Liver (tissue), 9 donors: ENCODE measurements around the gene HCFC1. TPM values are rescaled to one million over a fixed set of nuclear protein-coding genes. Genes with fewer than 3 reads are reported as not detected.

Experiments
- DNase-seq: peaks from one replicate; pipeline ENCODE4 v3.0.0-alpha.2; 2017; ENCODE audit warnings: low spot score
- H3K27ac ChIP-seq, 2 donors: one replicate each; pipeline ENCODE4 v1.7.0; 2013; ENCODE audit warnings: inconsistent platforms in 2 of 2, low read length in 2 of 2, control low read depth in 1 of 2, low read depth in 1 of 2, mild to moderate bottlenecking in 1 of 2
- H3K27me3 ChIP-seq, 4 donors: one replicate each; pipeline versions ENCODE4 v1.6.1 to v1.7.0; 2013; ENCODE audit warnings: low read length in 3 of 4, inconsistent platforms in 1 of 4, mild to moderate bottlenecking in 1 of 4, moderate library complexity in 1 of 4; ENCODE audit not compliant: control insufficient read depth in 4 of 4, insufficient read depth in 4 of 4
- H3K36me3 ChIP-seq, 4 donors: one replicate each; pipeline versions ENCODE4 v1.6.1 to v1.7.0; 2013; ENCODE audit warnings: low read length in 3 of 4, mild to moderate bottlenecking in 3 of 4, low read depth in 1 of 4, moderate library complexity in 1 of 4; ENCODE audit not compliant: control insufficient read depth in 4 of 4, insufficient read depth in 3 of 4
- H3K4me1 ChIP-seq, 4 donors: one replicate each; pipeline versions ENCODE4 v1.6.1 to v1.7.0; 2013; ENCODE audit warnings: low read length in 3 of 4, mild to moderate bottlenecking in 3 of 4, moderate library complexity in 1 of 4; ENCODE audit not compliant: control insufficient read depth in 4 of 4, insufficient read depth in 4 of 4
- H3K4me3 ChIP-seq, 3 donors: one replicate each; pipeline versions ENCODE4 v1.6.1 to v1.7.0; 2013; ENCODE audit warnings: low read length in 3 of 3, control low read depth in 1 of 3, low read depth in 1 of 3, mild to moderate bottlenecking in 1 of 3
- H3K9ac ChIP-seq, 2 donors: one replicate each; pipeline ENCODE4 v1.7.0; 2013; ENCODE audit warnings: low read length in 2 of 2, mild to moderate bottlenecking in 2 of 2, moderate library complexity in 2 of 2, control low read depth in 1 of 2, low read depth in 1 of 2
- H3K9me3 ChIP-seq, 4 donors: one replicate each; pipeline versions ENCODE4 v1.6.1 to v1.7.0; 2013; ENCODE audit warnings: low read length in 3 of 4; ENCODE audit not compliant: control insufficient read depth in 4 of 4
- ATF3 ChIP-seq: IDR thresholded peaks from 2 replicates; pipeline ENCODE4 v1.6.1; 2016; ENCODE audit warnings: antibody characterized with exemption
- CTCF ChIP-seq: fragments of 150-350 bp; IDR thresholded peaks from 2 replicates; pipeline ENCODE4 v1.5.1; 2017; ENCODE audit warnings: improper control_type of control experiment, low read depth, low read length; ENCODE audit not compliant: missing input control
- EGR1 ChIP-seq, 2 donors: IDR thresholded peaks; 2 replicates each; pipeline ENCODE4 v1.6.1; 2016 to 2018; ENCODE audit warnings: antibody characterized with exemption in 2 of 2, low read depth in 2 of 2
- FOXA1 ChIP-seq: IDR thresholded peaks from 2 replicates; pipeline ENCODE4 v1.6.1; 2016; ENCODE audit warnings: antibody characterized with exemption
- HNF4A ChIP-seq, 2 donors: conservative IDR thresholded peaks; 2 replicates each; pipeline ENCODE4 v1.6.1; 2016; ENCODE audit warnings: antibody characterized with exemption in 2 of 2, mild to moderate bottlenecking in 2 of 2
- HNF4G ChIP-seq: IDR thresholded peaks from 2 replicates; pipeline ENCODE4 v1.6.1; 2016; ENCODE audit warnings: antibody characterized with exemption
- NR2F2 ChIP-seq: IDR thresholded peaks from 2 replicates; pipeline ENCODE4 v1.6.1; 2016; ENCODE audit warnings: antibody characterized with exemption
- RAD21 ChIP-seq, 2 donors: IDR thresholded peaks; 2 replicates each; pipeline ENCODE4 v1.6.1; 2016; ENCODE audit warnings: antibody characterized with exemption in 2 of 2, mild to moderate bottlenecking in 2 of 2
- SP1 ChIP-seq: IDR thresholded peaks from 2 replicates; pipeline ENCODE4 v1.6.1; 2018; ENCODE audit warnings: antibody characterized with exemption, mild to moderate bottlenecking
- TAF1 ChIP-seq: conservative IDR thresholded peaks from 2 replicates; pipeline ENCODE4 v1.6.1; 2016; ENCODE audit warnings: antibody characterized with exemption, mild to moderate bottlenecking
- ZBTB33 ChIP-seq: IDR thresholded peaks from 2 replicates; pipeline ENCODE4 v1.6.1; 2016; ENCODE audit warnings: antibody characterized with exemption
- WGBS: extraction: QIAGEN DNeasy Blood & Tissue Kit; methylation state at CpG from one replicate; pipeline ENCODE4 v1.1.7; 2013; 5-methylcytosine and 5-hydroxymethylcytosine counted together
- polyA plus RNA-seq, 2 donors: library from polyadenylated mRNA; stranded (reverse) in 1 of 2; unstranded in 1 of 2; fragments of 200-250 nt in 1 of 2; fragments of >200 nt in 1 of 2; fragmentation: Nextera tagmentation in 1 of 2; extraction: Ambion mirVana in 1 of 2; gene quantifications; one replicate each; pipeline versions ENCODE4 v1.2.1 to v1.2.3, GENCODE V29; 2013 to 2015
- total RNA-seq, 2 donors: library from RNA; depleted of rRNA; stranded (reverse); fragments of >200 nt; gene quantifications; one replicate each; pipeline ENCODE4 v1.2.3, GENCODE V29; 2014
- donor health status: healthy.
- donor health status: healthy.
- donor health status: healthy.
- donor health status: healthy.
- donor health status: healthy.

The HCFC1 gene
- total and polyA plus RNA-seq, 4 donors, result 7.9 to 26.9 (median 13.9) TPM

- H3K9me3 ChIP-seq, result no peaks in the 10 kb centered on the region
- H3K27me3 ChIP-seq, result no peaks in the 10 kb centered on the region
- TF ChIP-seq NR2F2, result no peak
- peak; percentile 2 for TF ChIP-seq CTCF
- peak within 1 kb of the TSS in 1 of 2 donors; percentile 22 for H3K9ac ChIP-seq
- DNase-seq, result peak; percentile 60
- peak within 1 kb of the TSS; percentile 15 to 82 (median 68) for H3K4me3 ChIP-seq
- peak within 1 kb of the TSS; percentile 79 to 86 for H3K27ac ChIP-seq
- H3K36me3 ChIP-seq, result peaks cover 0 to 11% (median 4%) of the 10 kb centered on the region in 4 donors
- H3K4me1 ChIP-seq, result peaks cover 2 to 24% (median 12%) of the 10 kb centered on the region in 4 donors
- 1% methylated on average over 97 of the region's 99 CpGs for WGBS
Measured at GRCh38 chrX:154019633-154020528, 48.3 kb upstream of the HCFC1 start, which contains the start of gene IRAK1. TSS of gene IRAK1 (minus strand) at chrX:154019902. CDS start at chrX:154019812, 90 bp downstream.

- Histone ChIP-seq H3K27me3 (no peaks in the 10 kb centered on the region), H3K9ac (peak overlapping the region in 1 of 2 donors; percentile 22), H3K36me3 (peaks cover 0 to 11% (median 4%) of the 10 kb centered on the region in 4 donors), H3K9me3 (no peaks in the 10 kb centered on the region), H3K27ac (peak overlapping the region in 1 of 2 donors; percentile 64), H3K4me1 (peaks cover 2 to 22% (median 10%) of the 10 kb centered on the region in 4 donors), H3K4me3 (peak overlapping the region; percentile 15 to 82 (median 61))
- no peak for DNase-seq
- TF ChIP-seq TAF1, result no peak
- 16% methylated on average over 32 of the region's 45 CpGs for WGBS
Measured at GRCh38 chrX:154019061-154019621, 47.5 kb upstream of the HCFC1 start.

- Histone ChIP-seq H3K9ac (peak overlapping the region in 1 of 2 donors; percentile 22), H3K27ac (peak overlapping the region in 1 of 2 donors; percentile 64), H3K9me3 (no peaks in the 10 kb centered on the region), H3K4me1 (peaks cover 2 to 19% (median 8%) of the 10 kb centered on the region in 4 donors), H3K36me3 (peaks cover 0 to 11% (median 4%) of the 10 kb centered on the region in 4 donors), H3K27me3 (no peaks in the 10 kb centered on the region), H3K4me3 (peak overlapping the region; percentile 15 to 82 (median 61))
- DNase-seq, result no peak
- WGBS, result 78% methylated on average over 15 of the region's 15 CpGs
- no peak for TF ChIP-seq ZBTB33
- no peak for TF ChIP-seq RAD21 (IDR thresholded peaks at IDR 0.05)
- TF ChIP-seq HNF4A (conservative IDR thresholded peaks at IDR 0.05), result no peak
- no peak for TF ChIP-seq TAF1
- no peak for TF ChIP-seq ATF3
- TF ChIP-seq SP1, result no peak
- TF ChIP-seq FOXA1, result no peak
- no peak for TF ChIP-seq EGR1 (IDR thresholded peaks at IDR 0.05; ENCODE audit: low read depth in 2 of 2)
- TF ChIP-seq HNF4G, result no peak
Measured at GRCh38 chrX:154018518-154019060, 47.0 kb upstream of the HCFC1 start.
